ENCODE measurements around the gene ZEB2.

The ZEB2 gene

GRCh38 chr2:144465749-144466148, 54.2 kb downstream of the ZEB2 start:
- Histone ChIP-seq H3K9me2 (ENCODE audit: low read depth, low read length) (no peaks in the 10 kb centered on the region), H3K79me2 (ENCODE audit: insufficient read depth, low read length) (peaks cover 7% of the 10 kb centered on the region; the same call in 1 of the 2 replicates), H4K20me1 (ENCODE audit: insufficient read depth, low read length) (no peaks in the 10 kb centered on the region), H3K4me2 (ENCODE audit: low read length) (no peak overlapping the region), H3K9ac (ENCODE audit: low read length) (no peak overlapping the region), H3K27me3 (ENCODE audit: insufficient read depth, low read length) (no peaks in the 10 kb centered on the region), H3F3A (ENCODE audit: insufficient read depth, low read length) (no peaks in the 10 kb centered on the region), H2AFZ (ENCODE audit: low read length) (no peak overlapping the region), H3K27ac (ENCODE audit: low read depth, low read length, poor library complexity, severe bottlenecking) (no peak overlapping the region), H3K4me3 (ENCODE audit: low read depth, low read length, poor library complexity, severe bottlenecking) (no peak overlapping the region), H3K9me3 (ENCODE audit: low read length) (no peaks in the 10 kb centered on the region), H3K36me3 (ENCODE audit: insufficient read depth, low read length) (0 out of 2 replicates have a peak, but pooled peaks cover 4% of the 10 kb centered on the region), H3K4me1 (ENCODE audit: insufficient read depth, low read length, severe bottlenecking) (peaks cover 45% of the 10 kb centered on the region)
- TF ChIP-seq CTCF (IDR thresholded peaks at IDR 0.05; ENCODE audit: low read length) (no peak), EZH2 (IDR thresholded peaks at IDR 0.05; ENCODE audit: borderline replicate concordance, low read length) (no peak)

- H2AFZ ChIP-seq (ENCODE audit: low read length) = no peak overlapping the region
- no peak overlapping the region for H3K4me2 ChIP-seq (ENCODE audit: low read length)
- H3K27me3 ChIP-seq (ENCODE audit: insufficient read depth, low read length) = no peaks in the 10 kb centered on the region
- no peaks in the 10 kb centered on the region for H3K9me3 ChIP-seq (ENCODE audit: low read length)
- no peaks in the 10 kb centered on the region for H3K79me2 ChIP-seq (ENCODE audit: insufficient read depth, low read length)
- 0 out of 2 replicates have a peak, but pooled peaks cover 4% of the 10 kb centered on the region for H3K36me3 ChIP-seq (ENCODE audit: insufficient read depth, low read length)
- no peak overlapping the region for H3K4me3 ChIP-seq (ENCODE audit: low read depth, low read length, poor library complexity, severe bottlenecking)
- peaks cover 45% of the 10 kb centered on the region for H3K4me1 ChIP-seq (ENCODE audit: insufficient read depth, low read length, severe bottlenecking)
- no peaks in the 10 kb centered on the region for H4K20me1 ChIP-seq (ENCODE audit: insufficient read depth, low read length)
- no peak overlapping the region for H3K27ac ChIP-seq (ENCODE audit: low read depth, low read length, poor library complexity, severe bottlenecking)
- TF ChIP-seq EZH2 (IDR thresholded peaks at IDR 0.05; ENCODE audit: borderline replicate concordance, low read length) (no peak), CTCF (IDR thresholded peaks at IDR 0.05; ENCODE audit: low read length) (no peak)
- no peaks in the 10 kb centered on the region for H3F3A ChIP-seq (ENCODE audit: insufficient read depth, low read length)
- H3K9ac ChIP-seq (ENCODE audit: low read length) = no peak overlapping the region
- no peaks in the 10 kb centered on the region for H3K9me2 ChIP-seq (ENCODE audit: low read depth, low read length)
Measured at GRCh38 chr2:144464730-144465129, 55.2 kb downstream of the ZEB2 start.

- no peak for TF ChIP-seq EZH2 (IDR thresholded peaks at IDR 0.05; ENCODE audit: borderline replicate concordance, low read length)
- TF ChIP-seq CTCF (IDR thresholded peaks at IDR 0.05; ENCODE audit: low read length) = no peak
- Histone ChIP-seq H3K4me2 (ENCODE audit: low read length) (no peak overlapping the region), H3K9me3 (ENCODE audit: low read length) (no peaks in the 10 kb centered on the region), H4K20me1 (ENCODE audit: insufficient read depth, low read length) (no peaks in the 10 kb centered on the region), H3K4me1 (ENCODE audit: insufficient read depth, low read length, severe bottlenecking) (peaks cover 50% of the 10 kb centered on the region), H3K4me3 (ENCODE audit: low read depth, low read length, poor library complexity, severe bottlenecking) (no peak overlapping the region), H3K9me2 (ENCODE audit: low read depth, low read length) (no peaks in the 10 kb centered on the region), H3K79me2 (ENCODE audit: insufficient read depth, low read length) (no peaks in the 10 kb centered on the region; the same call in 1 of the 2 replicates), H3F3A (ENCODE audit: insufficient read depth, low read length) (no peaks in the 10 kb centered on the region), H3K27ac (ENCODE audit: low read depth, low read length, poor library complexity, severe bottlenecking) (peak overlapping the region; percentile 81), H2AFZ (ENCODE audit: low read length) (no peak overlapping the region), H3K36me3 (ENCODE audit: insufficient read depth, low read length) (0 out of 2 replicates have a peak, but pooled peaks cover 4% of the 10 kb centered on the region), H3K9ac (ENCODE audit: low read length) (no peak overlapping the region), H3K27me3 (ENCODE audit: insufficient read depth, low read length) (no peaks in the 10 kb centered on the region)
Measured at GRCh38 chr2:144463266-144463665, 56.7 kb downstream of the ZEB2 start.
